ENCODE data around the gene SCN9A.

DNA sequence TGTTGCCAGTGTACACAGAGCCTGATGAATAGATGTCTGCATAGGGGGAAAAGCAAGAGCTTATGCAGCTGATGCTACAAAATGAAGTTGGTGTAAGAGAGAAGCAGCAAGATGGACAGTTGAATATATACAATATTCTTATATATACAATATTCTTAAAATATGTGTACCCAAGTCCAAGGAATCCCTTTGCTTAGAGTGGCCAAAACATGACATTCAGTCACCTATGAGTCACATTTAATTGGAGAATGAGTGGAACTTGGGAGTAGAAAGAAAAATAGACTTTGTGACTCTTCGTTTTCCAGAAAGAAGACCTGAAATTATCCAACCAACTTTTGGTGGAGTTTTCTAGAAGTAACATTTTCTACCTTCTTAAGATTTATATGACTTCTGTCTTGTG is 81.8 kb downstream of the SCN9A start:
- TF ChIP-seq POLR2A (IDR thresholded peaks at IDR 0.05; ENCODE audit: low read depth, low read length) (no peak), NFYB (IDR thresholded peaks at IDR 0.05; ENCODE audit: insufficient read depth, low read depth, low read length) (no peak), ATF7 (IDR thresholded peaks at IDR 0.05; ENCODE audit: low read depth) (no peak), TCF12 (IDR thresholded peaks at IDR 0.05; ENCODE audit: low read depth, low read length) (no peak), CBFB (IDR thresholded peaks at IDR 0.05; ENCODE audit: low read depth) (no peak), POLR2AphosphoS2 (IDR thresholded peaks at IDR 0.05; ENCODE audit: low read depth, low read length) (no peak), CHD4 (IDR thresholded peaks at IDR 0.05) (no peak), EP300 (IDR thresholded peaks at IDR 0.05; ENCODE audit: borderline replicate concordance in 1 of 2, control insufficient read depth in 1 of 2, low read depth in 2 of 2, low read length in 2 of 2) (no peak)
- TF ChIP-seq, protein P1, sequence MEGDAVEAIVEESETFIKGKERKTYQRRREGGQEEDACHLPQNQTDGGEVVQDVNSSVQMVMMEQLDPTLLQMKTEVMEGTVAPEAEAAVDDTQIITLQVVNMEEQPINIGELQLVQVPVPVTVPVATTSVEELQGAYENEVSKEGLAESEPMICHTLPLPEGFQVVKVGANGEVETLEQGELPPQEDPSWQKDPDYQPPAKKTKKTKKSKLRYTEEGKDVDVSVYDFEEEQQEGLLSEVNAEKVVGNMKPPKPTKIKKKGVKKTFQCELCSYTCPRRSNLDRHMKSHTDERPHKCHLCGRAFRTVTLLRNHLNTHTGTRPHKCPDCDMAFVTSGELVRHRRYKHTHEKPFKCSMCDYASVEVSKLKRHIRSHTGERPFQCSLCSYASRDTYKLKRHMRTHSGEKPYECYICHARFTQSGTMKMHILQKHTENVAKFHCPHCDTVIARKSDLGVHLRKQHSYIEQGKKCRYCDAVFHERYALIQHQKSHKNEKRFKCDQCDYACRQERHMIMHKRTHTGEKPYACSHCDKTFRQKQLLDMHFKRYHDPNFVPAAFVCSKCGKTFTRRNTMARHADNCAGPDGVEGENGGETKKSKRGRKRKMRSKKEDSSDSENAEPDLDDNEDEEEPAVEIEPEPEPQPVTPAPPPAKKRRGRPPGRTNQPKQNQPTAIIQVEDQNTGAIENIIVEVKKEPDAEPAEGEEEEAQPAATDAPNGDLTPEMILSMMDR (IDR thresholded peaks at IDR 0.05 in 2 of 3, conservative IDR thresholded peaks at IDR 0.05 in 1 of 3; ENCODE audit: control insufficient read depth in 2 of 3, extremely low read depth in 1 of 3, insufficient read depth in 1 of 3, low read depth in 3 of 3, low read length in 3 of 3): no peak

Measured in GM12878 (cell line).